DND-41 (cell line): Measurements from ENCODE around the gene MADCAM1.

ENCODE experiments used
- ATAC-seq: fragments of 200-7000 bp; cut with Tn5 transposase; 3 replicates; pipeline ENCODE4 v1.9.1; 2021; ENCODE audit warnings: low read depth; ENCODE audit not compliant: insufficient read depth
- DNase-seq: peaks from one replicate; pipeline ENCODE4 v3.0.0-alpha.2; 2020
- H2AFZ ChIP-seq: 2 replicates; pipeline ENCODE4 v1.6.0; 2012; ENCODE audit warnings: low read depth, low read length
- H3K27ac ChIP-seq: 2 replicates; pipeline ENCODE4 v1.5.1; 2012; ENCODE audit warnings: low read length, inconsistent platforms
- H3K27me3 ChIP-seq: fragments of 200-600 bp; sonication (generic); 2 replicates; pipeline ENCODE4 v1.6.0; 2012; ENCODE audit warnings: low read length, mild to moderate bottlenecking, inconsistent platforms; ENCODE audit not compliant: insufficient read depth, poor library complexity
- H3K36me3 ChIP-seq: 2 replicates; pipeline ENCODE4 v1.5.1; 2012; ENCODE audit warnings: low read length, inconsistent platforms; ENCODE audit not compliant: insufficient read depth
- H3K4me1 ChIP-seq: 2 replicates; pipeline ENCODE4 v1.5.1; 2012; ENCODE audit warnings: mild to moderate bottlenecking, low read length; ENCODE audit not compliant: insufficient read depth
- H3K4me2 ChIP-seq: 2 replicates; pipeline ENCODE4 v1.6.0; 2012; ENCODE audit warnings: mild to moderate bottlenecking, moderate library complexity, low read length, inconsistent platforms; ENCODE audit not compliant: insufficient read depth
- H3K4me3 ChIP-seq, 2 experiments: fragments of 200-600 bp in 1 of 2; shearing (Covaris generic) in 1 of 2; 2 replicates each; pipeline ENCODE4 v1.5.1; 2012 to 2016; ENCODE audit warnings: inconsistent platforms in 2 of 2, low read length in 2 of 2, mild to moderate bottlenecking in 2 of 2, low read depth in 1 of 2, moderate library complexity in 1 of 2
- H3K79me2 ChIP-seq: 2 replicates; pipeline ENCODE4 v1.6.0; 2012; ENCODE audit warnings: low read length, inconsistent platforms; ENCODE audit not compliant: insufficient read depth
- H3K9ac ChIP-seq: 2 replicates; pipeline ENCODE4 v1.6.0; 2012; ENCODE audit warnings: low read depth, mild to moderate bottlenecking, inconsistent platforms, low read length, moderate library complexity
- H3K9me3 ChIP-seq: 2 replicates; pipeline ENCODE4 v1.5.1; 2012; ENCODE audit warnings: low read length, moderate library complexity, mild to moderate bottlenecking, inconsistent platforms; ENCODE audit not compliant: insufficient read depth, severe bottlenecking
- H4K20me1 ChIP-seq: 2 replicates; pipeline ENCODE4 v1.6.0; 2012; ENCODE audit warnings: low read length; ENCODE audit not compliant: insufficient read depth
- CTCF ChIP-seq: IDR thresholded peaks from 2 replicates; pipeline ENCODE4 v1.5.1; 2012; ENCODE audit warnings: borderline replicate concordance, low read length, moderate library complexity, mild to moderate bottlenecking; ENCODE audit not compliant: poor library complexity, severe bottlenecking; ENCODE audit errors: extremely low read depth
- EZH2 ChIP-seq: IDR thresholded peaks from 3 replicates; pipeline ENCODE4 v1.6.1; 2012; ENCODE audit warnings: borderline replicate concordance, low read depth, mild to moderate bottlenecking, moderate library complexity, low read length, inconsistent platforms; ENCODE audit not compliant: severe bottlenecking

Gene MADCAM1

DNA sequence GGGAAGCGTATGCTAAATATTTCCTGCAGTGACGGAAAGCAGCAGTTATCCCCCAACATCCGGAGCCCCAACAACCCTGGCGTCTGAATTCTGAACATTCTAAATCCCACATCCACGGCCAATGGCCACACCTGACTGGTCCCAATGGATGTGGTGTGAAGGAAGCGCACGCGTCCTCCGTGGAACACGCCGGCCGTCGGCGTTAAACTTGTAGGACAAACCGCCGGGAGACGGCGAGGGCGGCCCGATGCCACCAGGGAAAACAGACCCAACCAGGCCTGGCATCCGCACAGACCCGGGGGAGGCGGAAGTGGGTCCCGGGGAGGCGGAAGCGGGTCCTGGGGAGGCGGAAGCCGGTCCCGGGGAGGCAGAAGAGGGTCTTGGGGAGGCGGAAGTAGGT is 38.6 kb upstream of the MADCAM1 start:
- H3K36me3 ChIP-seq, result no peaks in the 10 kb centered on the region
- H3K4me2 ChIP-seq, result no peak overlapping the region
- no peaks in the 10 kb centered on the region for H3K79me2 ChIP-seq
- no peaks in the 10 kb centered on the region for H4K20me1 ChIP-seq
- ATAC-seq (no peak), DNase-seq (no peak)
- no peaks in the 10 kb centered on the region for H3K4me1 ChIP-seq
- H3K9me3 ChIP-seq, result peaks cover 15% of the 10 kb centered on the region
- H3K9ac ChIP-seq, result no peak overlapping the region
- TF ChIP-seq CTCF, result no peak
- no peak for TF ChIP-seq EZH2
- no peaks in the 10 kb centered on the region for H3K27me3 ChIP-seq
- no peak overlapping the region for H3K27ac ChIP-seq
- no peak overlapping the region for H2AFZ ChIP-seq
- H3K4me3 ChIP-seq, result no peak overlapping the region

DNA sequence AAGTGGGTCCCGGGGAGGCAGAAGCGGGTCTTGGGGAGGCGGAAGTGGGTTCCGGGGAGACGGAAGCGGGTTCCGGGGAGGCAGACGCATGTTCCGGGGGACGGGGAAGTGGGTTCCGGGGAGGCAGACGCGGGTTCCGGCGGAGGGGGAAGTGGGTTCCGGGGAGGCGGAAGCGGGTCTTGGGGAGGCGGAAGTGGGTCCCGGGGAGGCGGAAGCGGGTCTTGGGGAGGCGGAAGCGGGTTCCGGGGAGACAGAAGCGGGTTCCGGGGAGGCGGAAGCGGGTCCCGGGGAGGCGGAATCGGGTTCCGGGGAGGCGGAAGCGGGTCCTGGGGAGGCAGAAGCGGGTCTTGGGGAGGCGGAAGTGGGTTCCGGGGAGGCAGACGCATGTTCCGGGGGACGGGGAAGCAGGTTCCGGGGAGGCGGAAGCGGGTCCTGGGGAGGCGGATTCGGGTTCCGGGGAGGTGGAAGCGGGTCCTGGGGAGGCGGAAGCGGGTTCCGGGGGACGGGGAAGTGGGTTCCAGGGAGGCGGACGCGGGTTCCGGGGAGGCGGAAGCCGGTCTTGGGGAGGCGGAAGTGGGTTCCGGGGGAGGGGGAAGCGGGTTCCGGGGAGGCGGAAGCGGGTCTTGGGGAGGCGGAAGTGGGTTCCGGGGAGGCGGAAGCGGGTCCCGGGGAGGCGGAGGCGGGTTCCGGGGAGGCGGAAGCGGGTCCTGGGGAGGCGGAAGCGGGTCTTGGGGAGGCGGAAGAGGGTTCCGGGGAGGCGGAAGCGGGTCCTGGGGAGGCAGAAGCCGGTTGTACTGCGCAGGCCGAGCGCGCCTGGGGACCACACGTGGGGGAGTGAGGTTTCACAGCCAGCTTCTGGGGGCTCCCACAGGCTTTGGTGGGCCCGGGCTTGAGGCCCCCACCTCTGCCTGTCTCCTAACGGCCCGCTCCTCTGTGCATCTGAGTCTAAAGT is 37.9 kb upstream of the MADCAM1 start:
- no peaks in the 10 kb centered on the region for H3K79me2 ChIP-seq
- no peaks in the 10 kb centered on the region for H3K4me1 ChIP-seq
- H3K27ac ChIP-seq, result no peak overlapping the region
- no peak for DNase-seq
- H3K9me3 ChIP-seq, result peaks cover 15% of the 10 kb centered on the region
- H3K27me3 ChIP-seq, result no peaks in the 10 kb centered on the region
- H3K36me3 ChIP-seq, result no peaks in the 10 kb centered on the region
- no peak overlapping the region for H2AFZ ChIP-seq
- ATAC-seq, result no peak
- H3K4me3 ChIP-seq, result no peak overlapping the region
- no peaks in the 10 kb centered on the region for H4K20me1 ChIP-seq
- no peak overlapping the region for H3K9ac ChIP-seq
- H3K4me2 ChIP-seq, result no peak overlapping the region
- TF ChIP-seq EZH2, result no peak
- TF ChIP-seq CTCF, result no peak

DNA sequence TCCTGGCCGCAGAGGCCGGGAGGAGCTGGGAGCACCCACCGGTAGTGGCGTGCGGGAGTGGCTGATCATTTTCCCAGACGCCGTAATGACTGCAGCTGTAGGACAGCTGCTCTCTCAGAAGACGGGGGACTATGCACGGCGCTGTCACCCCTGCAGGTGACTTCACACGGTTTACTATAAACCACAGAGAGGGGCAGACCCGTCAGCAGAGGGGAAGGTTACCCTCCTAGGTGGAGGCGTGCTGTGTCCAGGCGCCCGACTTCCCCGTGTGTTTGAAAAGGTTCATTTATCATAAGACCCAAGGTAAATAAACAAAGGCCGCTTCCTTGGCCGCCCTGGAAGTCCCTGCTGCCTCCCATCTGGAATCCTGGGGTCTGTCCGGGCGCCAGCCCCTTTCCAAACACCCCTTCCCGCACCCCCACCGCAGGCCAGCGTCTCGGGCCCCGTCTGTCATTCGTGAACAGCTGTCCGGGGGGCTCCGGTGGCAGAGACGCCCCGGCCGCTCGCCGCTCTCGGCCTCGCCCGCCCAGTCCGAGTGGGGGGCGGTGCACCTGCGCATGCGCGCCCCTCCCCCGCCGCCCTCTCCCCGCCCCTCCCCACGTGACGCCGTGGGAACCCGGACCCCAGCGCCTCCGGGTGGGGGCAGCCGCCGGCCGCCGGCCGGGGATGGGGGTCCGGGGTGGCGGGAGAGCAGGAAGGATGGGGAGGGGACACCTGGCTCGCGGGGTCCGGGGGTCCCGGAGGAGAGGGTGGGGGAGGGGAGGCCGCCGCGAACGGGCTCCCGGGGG is 36.4 kb upstream of the MADCAM1 start:
- no peak for ATAC-seq

More for the DNA sequence above, 36.4 kb upstream of the MADCAM1 start:
- no peak for TF ChIP-seq EZH2
- TF ChIP-seq CTCF, result no peak
- no peak overlapping the region for H3K27ac ChIP-seq
- DNase-seq, result no peak
- H3K9ac ChIP-seq, result no peak overlapping the region
- H3K79me2 ChIP-seq, result no peaks in the 10 kb centered on the region
- no peaks in the 10 kb centered on the region for H3K27me3 ChIP-seq
- no peak overlapping the region for H2AFZ ChIP-seq
- peaks cover 9% of the 10 kb centered on the region for H3K9me3 ChIP-seq
- H3K4me1 ChIP-seq, result no peaks in the 10 kb centered on the region
- no peak overlapping the region for H3K4me2 ChIP-seq
- H3K36me3 ChIP-seq, result no peaks in the 10 kb centered on the region
- H4K20me1 ChIP-seq, result no peaks in the 10 kb centered on the region
- H3K4me3 ChIP-seq, result no peak overlapping the region
